WERI-Rb-1 (cell line): ENCODE data around the gene JAML.

Source experiments
- DNase-seq: peaks from one replicate; pipeline ENCODE4 v3.0.0-alpha.2; 2020
- H3K27ac ChIP-seq: fragments of 250-450 bp; sonication (Bioruptor Pico); 2 replicates; pipeline ENCODE4 v1.5.1; 2020; ENCODE audit warnings: mild to moderate bottlenecking, moderate library complexity
- H3K27me3 ChIP-seq: fragments of 250-450 bp; sonication (Bioruptor Pico); 2 replicates; pipeline ENCODE4 v1.5.1; 2021; ENCODE audit warnings: mild to moderate bottlenecking, low read depth, moderate library complexity; ENCODE audit not compliant: insufficient read depth, severe bottlenecking
- H3K36me3 ChIP-seq: fragments of 250-450 bp; sonication (Bioruptor Pico); 2 replicates; pipeline ENCODE4 v1.5.1; 2020; ENCODE audit warnings: mild to moderate bottlenecking, moderate library complexity
- H3K4me3 ChIP-seq: 2 replicates; pipeline ENCODE4 v1.5.1; 2011; ENCODE audit warnings: low read depth, mild to moderate bottlenecking, control low read depth, low read length
- H3K9me3 ChIP-seq: fragments of 250-450 bp; sonication (Bioruptor Pico); 2 replicates; pipeline ENCODE4 v1.5.1; 2021; ENCODE audit warnings: mild to moderate bottlenecking, moderate library complexity; ENCODE audit not compliant: severe bottlenecking
- TF ChIP-seq, protein P1 (sequence below): IDR thresholded peaks from 2 replicates; pipeline ENCODE4 v1.5.1; 2011; ENCODE audit warnings: low read depth, mild to moderate bottlenecking, control low read depth, inconsistent platforms, low read length

JAML gene

DNA sequence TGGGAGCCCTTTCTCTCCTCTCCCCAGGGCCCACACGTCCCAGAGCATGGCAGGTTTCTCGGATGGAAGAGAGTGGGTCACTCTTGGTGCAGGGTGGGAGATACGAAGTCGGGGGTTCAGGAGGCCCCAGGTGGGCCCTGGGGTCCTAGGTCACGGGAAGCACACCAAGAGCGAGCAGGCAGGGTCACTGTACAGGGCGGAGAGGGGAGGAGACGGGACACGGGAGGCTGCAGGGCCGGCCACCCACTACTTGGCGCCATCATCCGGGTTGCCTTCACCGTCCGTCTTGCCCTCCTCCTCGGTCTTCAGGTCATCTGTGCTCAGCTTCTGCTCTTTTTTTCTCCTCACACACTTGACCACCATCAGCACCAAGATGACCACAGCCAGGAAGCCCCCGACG lies 58.2 kb downstream of the JAML start:
- DNase-seq, result no peak
- Histone ChIP-seq H3K36me3 (no peaks in the 10 kb centered on the region), H3K9me3 (no peaks in the 10 kb centered on the region), H3K4me3 (no peak overlapping the region), H3K27ac (no peak overlapping the region), H3K27me3 (no peaks in the 10 kb centered on the region)
- TF ChIP-seq, protein P1, sequence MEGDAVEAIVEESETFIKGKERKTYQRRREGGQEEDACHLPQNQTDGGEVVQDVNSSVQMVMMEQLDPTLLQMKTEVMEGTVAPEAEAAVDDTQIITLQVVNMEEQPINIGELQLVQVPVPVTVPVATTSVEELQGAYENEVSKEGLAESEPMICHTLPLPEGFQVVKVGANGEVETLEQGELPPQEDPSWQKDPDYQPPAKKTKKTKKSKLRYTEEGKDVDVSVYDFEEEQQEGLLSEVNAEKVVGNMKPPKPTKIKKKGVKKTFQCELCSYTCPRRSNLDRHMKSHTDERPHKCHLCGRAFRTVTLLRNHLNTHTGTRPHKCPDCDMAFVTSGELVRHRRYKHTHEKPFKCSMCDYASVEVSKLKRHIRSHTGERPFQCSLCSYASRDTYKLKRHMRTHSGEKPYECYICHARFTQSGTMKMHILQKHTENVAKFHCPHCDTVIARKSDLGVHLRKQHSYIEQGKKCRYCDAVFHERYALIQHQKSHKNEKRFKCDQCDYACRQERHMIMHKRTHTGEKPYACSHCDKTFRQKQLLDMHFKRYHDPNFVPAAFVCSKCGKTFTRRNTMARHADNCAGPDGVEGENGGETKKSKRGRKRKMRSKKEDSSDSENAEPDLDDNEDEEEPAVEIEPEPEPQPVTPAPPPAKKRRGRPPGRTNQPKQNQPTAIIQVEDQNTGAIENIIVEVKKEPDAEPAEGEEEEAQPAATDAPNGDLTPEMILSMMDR, result no peak

DNA sequence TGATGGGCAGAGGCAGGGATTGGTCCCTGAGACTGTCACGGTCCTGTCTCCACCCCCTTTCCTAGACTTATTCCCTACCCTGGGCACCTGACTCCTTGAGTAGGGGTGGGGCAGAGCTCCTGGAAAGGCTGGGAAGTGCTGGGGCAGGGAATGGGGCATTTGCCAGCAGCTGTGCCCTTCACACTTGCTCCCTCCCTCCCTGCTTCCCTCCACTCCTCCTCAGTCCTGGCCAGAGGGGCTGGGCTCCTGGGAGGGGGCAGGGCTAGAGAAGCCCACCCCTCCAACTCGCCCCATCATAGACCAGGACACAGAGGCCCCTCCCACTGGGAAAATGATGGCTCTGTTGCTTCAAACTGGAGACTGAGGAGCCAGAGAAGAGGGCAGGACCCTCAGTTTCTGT lies 59.9 kb downstream of the JAML start:
- DNase-seq, result no peak
- Histone ChIP-seq H3K4me3 (no peak overlapping the region), H3K27ac (no peak overlapping the region), H3K27me3 (no peaks in the 10 kb centered on the region), H3K9me3 (no peaks in the 10 kb centered on the region), H3K36me3 (no peaks in the 10 kb centered on the region)
- TF ChIP-seq, protein P1, result no peak

DNA sequence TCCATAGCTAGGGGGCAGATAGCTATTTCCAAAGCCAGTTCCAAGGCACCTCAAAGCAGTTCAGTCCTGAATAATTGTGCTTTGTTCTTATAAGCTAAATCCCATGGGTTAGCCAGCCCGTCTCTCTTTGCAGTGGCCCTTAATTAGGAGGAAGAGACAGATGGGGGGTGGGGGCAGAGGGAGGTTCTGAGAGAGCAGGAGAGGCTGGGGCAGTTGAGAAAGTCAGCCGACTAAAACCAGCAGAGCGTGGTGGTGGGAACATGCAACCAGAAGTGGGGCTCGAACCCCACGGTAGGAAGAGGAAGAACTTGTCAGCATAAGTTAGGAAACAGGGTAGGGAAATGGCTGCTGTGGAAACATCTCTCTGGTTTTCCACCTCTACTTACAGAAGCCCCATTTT lies 61.3 kb downstream of the JAML start:
- no peaks in the 10 kb centered on the region for H3K9me3 ChIP-seq
- H3K27me3 ChIP-seq, result no peaks in the 10 kb centered on the region
- H3K27ac ChIP-seq, result no peak overlapping the region
- no peak overlapping the region for H3K4me3 ChIP-seq
- TF ChIP-seq, protein P1, result no peak
- peak; percentile 58 for DNase-seq
- no peaks in the 10 kb centered on the region for H3K36me3 ChIP-seq

DNA sequence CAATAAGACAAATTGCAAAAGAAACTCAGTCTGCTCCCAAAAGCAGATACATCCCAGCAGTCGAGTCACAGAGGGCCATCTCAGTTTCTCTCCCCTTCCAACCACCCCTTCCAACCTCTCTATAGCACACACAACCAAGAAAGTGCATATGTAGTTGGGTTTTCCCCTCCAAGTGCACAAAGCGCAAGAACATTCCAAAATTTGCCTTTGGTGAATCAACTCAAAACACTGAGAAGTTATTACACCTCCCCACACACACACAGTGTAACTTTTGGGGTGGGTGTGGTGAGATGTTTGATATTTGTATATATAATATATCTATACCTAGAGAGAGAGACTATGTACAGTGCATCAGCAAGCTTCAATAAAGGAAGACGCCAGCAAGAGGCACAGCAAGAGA lies 62.0 kb downstream of the JAML start:
- Histone ChIP-seq H3K36me3 (no peaks in the 10 kb centered on the region), H3K9me3 (no peaks in the 10 kb centered on the region), H3K27ac (no peak overlapping the region), H3K4me3 (no peak overlapping the region), H3K27me3 (no peaks in the 10 kb centered on the region)
- no peak for DNase-seq
- TF ChIP-seq, protein P1, result no peak

DNA sequence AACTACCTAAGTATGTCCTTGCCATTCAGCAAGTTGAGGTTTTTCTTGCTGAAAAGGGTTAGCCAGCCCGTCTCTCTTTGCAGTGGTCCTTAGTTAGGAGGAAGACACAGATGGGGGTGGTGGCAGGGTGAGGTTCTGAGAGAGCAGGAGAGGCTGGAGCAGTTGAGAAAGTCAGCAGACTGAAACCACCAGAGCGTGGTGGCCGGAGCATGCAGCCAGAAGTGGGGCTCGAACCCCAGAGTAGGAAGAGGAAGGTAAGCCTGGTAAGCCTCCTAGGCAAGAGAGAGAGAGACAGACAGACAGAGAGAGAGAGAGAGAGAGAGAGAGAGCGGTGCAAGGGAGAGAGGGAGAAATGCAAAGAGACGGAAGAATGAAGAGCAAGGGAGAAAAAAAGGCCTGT lies 63.0 kb downstream of the JAML start:
- Histone ChIP-seq H3K27me3 (no peaks in the 10 kb centered on the region), H3K9me3 (no peaks in the 10 kb centered on the region), H3K4me3 (no peak overlapping the region), H3K27ac (no peak overlapping the region), H3K36me3 (no peaks in the 10 kb centered on the region)
- no peak for DNase-seq
- TF ChIP-seq, protein P1, result no peak

DNA sequence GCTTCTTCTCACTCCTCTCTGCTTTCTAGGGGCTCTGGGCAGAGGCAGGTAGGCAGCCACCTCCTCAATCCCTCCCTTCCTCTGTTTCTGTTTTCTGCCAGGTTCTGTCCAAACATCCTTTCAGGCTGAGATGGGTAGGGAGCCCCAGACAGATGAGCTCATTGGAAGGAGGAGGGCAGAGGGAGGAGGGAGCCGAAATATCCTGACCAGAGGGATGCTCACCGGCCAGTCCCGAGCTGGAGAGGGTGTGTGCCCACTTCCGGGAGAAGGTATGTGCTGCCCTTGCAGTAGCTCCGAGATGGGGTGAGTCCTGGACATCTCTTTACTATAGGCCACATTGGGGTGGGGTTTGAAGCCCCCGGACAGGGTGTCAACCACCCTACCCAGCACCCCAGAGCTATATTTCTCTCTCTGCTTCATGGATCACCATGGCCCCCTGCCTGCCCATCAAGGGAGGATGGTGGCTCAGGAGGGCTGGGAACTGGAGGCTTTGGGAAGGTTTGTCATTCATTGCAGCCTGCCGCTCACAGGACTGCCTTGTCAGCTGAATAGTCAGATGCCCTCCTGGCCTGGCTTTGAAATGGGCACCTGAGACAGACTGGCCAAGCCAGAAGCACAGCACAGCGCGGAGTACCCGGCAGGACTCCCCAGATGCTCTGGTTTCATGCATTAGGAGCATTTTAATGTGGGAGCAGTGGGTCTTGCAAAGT lies 67.5 kb downstream of the JAML start:
- no peaks in the 10 kb centered on the region for H3K9me3 ChIP-seq
- TF ChIP-seq, protein P1, result no peak
- no peaks in the 10 kb centered on the region for H3K36me3 ChIP-seq
- no peak overlapping the region for H3K27ac ChIP-seq
- H3K4me3 ChIP-seq, result no peak overlapping the region
- H3K27me3 ChIP-seq, result no peaks in the 10 kb centered on the region
- no peak for DNase-seq
